Ovary (tissue), 3 donors: ENCODE data around the gene MAN2A1.

ENCODE experiments used
- CTCF ChIP-seq, 3 donors: fragments of 450-650 bp in 2 of 3; fragments of 200-600 bp in 1 of 3; IDR thresholded peaks; one replicate each; pipeline versions ENCODE4 v1.5.1 to v1.8.0; 2016 to 2022; ENCODE audit warnings: antibody characterized with exemption in 3 of 3, mild to moderate bottlenecking in 1 of 3
- POLR2A ChIP-seq: fragments of 450-650 bp; IDR thresholded peaks from one replicate; pipeline ENCODE4 v1.6.1; 2017; ENCODE audit warnings: antibody characterized with exemption, mild to moderate bottlenecking, moderate library complexity
- donor health status: DM: no; HTN: no; CAD: no.

DNA sequence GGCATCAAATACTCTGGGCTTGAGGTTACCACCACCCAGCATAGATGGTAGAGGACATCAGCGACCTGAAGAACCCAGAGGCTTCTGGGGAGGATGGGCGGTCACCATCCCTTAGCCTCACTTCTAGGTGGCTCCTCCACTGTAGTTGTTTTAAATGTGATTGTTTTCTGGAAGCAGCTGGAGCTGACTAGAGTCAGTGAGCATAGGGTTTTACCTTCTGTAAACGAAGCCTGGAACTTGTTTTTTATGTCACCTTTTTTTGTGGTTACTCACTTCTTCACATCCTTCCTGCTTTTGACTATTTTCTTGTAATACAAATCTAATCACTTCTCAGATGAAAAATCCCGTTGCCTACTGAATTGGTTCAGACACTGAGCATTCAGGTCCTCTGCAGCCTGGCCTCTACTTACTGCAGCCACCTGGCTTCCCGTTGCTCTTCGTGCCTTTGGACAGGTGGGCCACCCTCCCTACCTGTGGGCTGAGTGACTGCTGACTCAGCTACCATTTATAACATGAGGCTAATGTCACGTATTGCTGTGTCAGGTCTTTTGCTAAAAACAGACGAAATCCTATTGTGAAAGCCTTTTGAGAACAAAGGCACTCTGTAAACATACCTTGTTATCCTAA lies 167.8 kb downstream of the MAN2A1 start:
- TF ChIP-seq CTCF (IDR thresholded peaks at IDR 0.05) (no peak), POLR2A (no peak)
